HEK293 (cell line): Measurements from ENCODE around the gene CMIP.

Experiments used
- KLF17 ChIP-seq: fragments of 450-650 bp; formaldehyde crosslinking; IDR thresholded peaks from 2 replicates; pipeline ENCODE4 v1.5.1; 2016; ENCODE audit warnings: missing biosample characterization, missing genetic modification characterization
- ZBTB8A ChIP-seq: fragments of 450-650 bp; formaldehyde crosslinking; IDR thresholded peaks from 2 replicates; pipeline ENCODE4 v1.5.1; 2016; ENCODE audit warnings: missing biosample characterization, missing genetic modification characterization
- ZFP3 ChIP-seq: fragments of 450-650 bp; formaldehyde crosslinking; IDR thresholded peaks from 2 replicates; pipeline ENCODE4 v1.5.1; 2016; ENCODE audit warnings: low read depth, missing biosample characterization, missing genetic modification characterization
- ZNF133 ChIP-seq: fragments of 450-650 bp; formaldehyde crosslinking; IDR thresholded peaks from 2 replicates; pipeline ENCODE4 v1.5.1; 2016; ENCODE audit warnings: missing biosample characterization, missing genetic modification characterization
- ZNF274 ChIP-seq, 2 experiments: fragments of 200-500 bp in 1 of 2; fragments of 450-650 bp in 1 of 2; sonication (Bioruptor generic) in 1 of 2; formaldehyde crosslinking in 1 of 2; IDR thresholded peaks; 2 replicates each; pipeline versions ENCODE4 v1.5.1 to v1.6.1; 2014 to 2016; ENCODE audit warnings: borderline replicate concordance in 1 of 2, inconsistent platforms in 1 of 2, low read length in 1 of 2, missing biosample characterization in 1 of 2, missing genetic modification characterization in 1 of 2
- ZNF561 ChIP-seq: fragments of 450-650 bp; IDR thresholded peaks from 2 replicates; pipeline ENCODE4 v1.5.1; 2018; ENCODE audit warnings: missing biosample characterization, missing genetic modification characterization, borderline replicate concordance
- ZNF660 ChIP-seq: fragments of 450-650 bp; IDR thresholded peaks from 2 replicates; pipeline ENCODE4 v1.5.1; 2018; ENCODE audit warnings: missing biosample characterization, mild to moderate bottlenecking, missing genetic modification characterization
- ZNF747 ChIP-seq: fragments of 450-650 bp; formaldehyde crosslinking; IDR thresholded peaks from 2 replicates; pipeline ENCODE4 v1.5.1; 2016; ENCODE audit warnings: missing biosample characterization, missing genetic modification characterization
- ZNF792 ChIP-seq: fragments of 450-650 bp; formaldehyde crosslinking; IDR thresholded peaks from 2 replicates; pipeline ENCODE4 v1.5.1; 2016; ENCODE audit warnings: missing biosample characterization, missing genetic modification characterization
- ZSCAN23 ChIP-seq: fragments of 450-650 bp; formaldehyde crosslinking; IDR thresholded peaks from 2 replicates; pipeline ENCODE4 v1.5.1; 2016; ENCODE audit warnings: missing biosample characterization, missing genetic modification characterization
- TF ChIP-seq, protein P1 (sequence below): fragments of 450-650 bp; formaldehyde crosslinking; IDR thresholded peaks from 2 replicates; pipeline ENCODE4 v1.5.1; 2016; ENCODE audit warnings: missing biosample characterization, missing genetic modification characterization
- TF ChIP-seq, protein P2 (sequence below): fragments of 450-650 bp; formaldehyde crosslinking; IDR thresholded peaks from 2 replicates; pipeline ENCODE4 v1.5.1; 2016; ENCODE audit warnings: missing biosample characterization, missing genetic modification characterization

DNA sequence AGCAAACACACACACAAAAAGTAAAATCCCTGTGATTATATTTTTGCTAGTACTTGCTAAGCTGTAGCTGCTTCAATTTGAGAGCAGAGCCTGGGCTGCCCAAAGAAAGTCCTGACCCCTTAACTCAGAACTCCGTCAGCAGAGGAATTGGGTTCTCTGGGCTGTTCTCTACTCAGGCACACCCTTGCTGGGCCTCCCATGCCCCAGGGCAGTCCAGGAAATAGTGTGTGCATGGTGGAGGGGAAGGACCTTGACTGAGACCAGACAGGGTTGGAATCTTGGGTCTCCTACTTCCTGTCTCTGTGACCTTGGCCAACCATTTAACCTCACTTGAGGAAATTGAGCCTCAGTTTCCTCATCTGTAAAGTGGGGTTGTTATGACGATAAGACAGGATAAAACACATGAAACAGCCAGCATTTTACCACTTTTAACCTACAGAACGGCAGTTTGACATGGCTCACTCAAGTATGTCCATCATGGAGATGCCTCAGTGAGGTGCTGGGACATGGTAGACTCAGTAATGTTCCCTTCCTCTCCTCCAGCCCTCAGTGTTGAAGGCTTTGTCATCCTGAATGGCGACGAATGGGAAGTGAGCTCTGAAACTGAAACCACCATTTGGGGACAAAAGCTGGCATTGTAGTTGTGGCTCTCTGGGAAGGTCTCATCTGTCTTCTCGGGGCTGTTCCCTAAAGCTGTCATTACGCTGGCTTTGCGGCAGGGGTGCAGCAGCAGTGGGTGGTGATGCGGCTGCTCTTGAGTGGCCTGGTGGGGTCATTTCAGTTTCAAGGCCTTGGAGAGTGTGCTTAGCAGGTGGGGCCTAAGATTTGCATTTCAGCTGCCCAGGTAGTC lies 74.9 kb downstream of the CMIP start:
- TF ChIP-seq, protein P1, sequence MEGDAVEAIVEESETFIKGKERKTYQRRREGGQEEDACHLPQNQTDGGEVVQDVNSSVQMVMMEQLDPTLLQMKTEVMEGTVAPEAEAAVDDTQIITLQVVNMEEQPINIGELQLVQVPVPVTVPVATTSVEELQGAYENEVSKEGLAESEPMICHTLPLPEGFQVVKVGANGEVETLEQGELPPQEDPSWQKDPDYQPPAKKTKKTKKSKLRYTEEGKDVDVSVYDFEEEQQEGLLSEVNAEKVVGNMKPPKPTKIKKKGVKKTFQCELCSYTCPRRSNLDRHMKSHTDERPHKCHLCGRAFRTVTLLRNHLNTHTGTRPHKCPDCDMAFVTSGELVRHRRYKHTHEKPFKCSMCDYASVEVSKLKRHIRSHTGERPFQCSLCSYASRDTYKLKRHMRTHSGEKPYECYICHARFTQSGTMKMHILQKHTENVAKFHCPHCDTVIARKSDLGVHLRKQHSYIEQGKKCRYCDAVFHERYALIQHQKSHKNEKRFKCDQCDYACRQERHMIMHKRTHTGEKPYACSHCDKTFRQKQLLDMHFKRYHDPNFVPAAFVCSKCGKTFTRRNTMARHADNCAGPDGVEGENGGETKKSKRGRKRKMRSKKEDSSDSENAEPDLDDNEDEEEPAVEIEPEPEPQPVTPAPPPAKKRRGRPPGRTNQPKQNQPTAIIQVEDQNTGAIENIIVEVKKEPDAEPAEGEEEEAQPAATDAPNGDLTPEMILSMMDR = no peak
- no peak for TF ChIP-seq ZNF274 (IDR thresholded peaks at IDR 0.05; ENCODE audit: low read length)
- TF ChIP-seq ZNF274 (tag by site-specific recombination; IDR thresholded peaks at IDR 0.05; ENCODE audit: borderline replicate concordance) = no peak
- TF ChIP-seq ZBTB8A = no peak
- no peak for TF ChIP-seq ZNF660
- TF ChIP-seq, protein P2, sequence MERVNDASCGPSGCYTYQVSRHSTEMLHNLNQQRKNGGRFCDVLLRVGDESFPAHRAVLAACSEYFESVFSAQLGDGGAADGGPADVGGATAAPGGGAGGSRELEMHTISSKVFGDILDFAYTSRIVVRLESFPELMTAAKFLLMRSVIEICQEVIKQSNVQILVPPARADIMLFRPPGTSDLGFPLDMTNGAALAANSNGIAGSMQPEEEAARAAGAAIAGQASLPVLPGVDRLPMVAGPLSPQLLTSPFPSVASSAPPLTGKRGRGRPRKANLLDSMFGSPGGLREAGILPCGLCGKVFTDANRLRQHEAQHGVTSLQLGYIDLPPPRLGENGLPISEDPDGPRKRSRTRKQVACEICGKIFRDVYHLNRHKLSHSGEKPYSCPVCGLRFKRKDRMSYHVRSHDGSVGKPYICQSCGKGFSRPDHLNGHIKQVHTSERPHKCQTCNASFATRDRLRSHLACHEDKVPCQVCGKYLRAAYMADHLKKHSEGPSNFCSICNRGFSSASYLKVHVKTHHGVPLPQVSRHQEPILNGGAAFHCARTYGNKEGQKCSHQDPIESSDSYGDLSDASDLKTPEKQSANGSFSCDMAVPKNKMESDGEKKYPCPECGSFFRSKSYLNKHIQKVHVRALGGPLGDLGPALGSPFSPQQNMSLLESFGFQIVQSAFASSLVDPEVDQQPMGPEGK (tag by site-specific recombination) = no peak
- TF ChIP-seq ZNF133 = no peak
- TF ChIP-seq ZNF792 (tag by site-specific recombination) = no peak
- no peak for TF ChIP-seq ZNF747 (tag by site-specific recombination)
- no peak for TF ChIP-seq ZNF561 (tag by site-specific recombination)
- no peak for TF ChIP-seq ZFP3 (tag by site-specific recombination)
- TF ChIP-seq ZSCAN23 = no peak
- TF ChIP-seq KLF17 = no peak
